ENCODE results near the gene AHCY. TPM values are rescaled to one million over a fixed set of nuclear protein-coding genes. Genes with fewer than 3 reads are reported as not detected.
A peak's percentile ranks its signal among the peaks of the same experiment; 100 is the strongest.
"Not testable (repeated sequence)": the region's sequence is repeated elsewhere in the genome, so short reads cannot be mapped to it uniquely, and the experiment has no call there.

AHCY gene
- total RNA-seq, 1 experiment from 2014 or later = 350 TPM

DNA sequence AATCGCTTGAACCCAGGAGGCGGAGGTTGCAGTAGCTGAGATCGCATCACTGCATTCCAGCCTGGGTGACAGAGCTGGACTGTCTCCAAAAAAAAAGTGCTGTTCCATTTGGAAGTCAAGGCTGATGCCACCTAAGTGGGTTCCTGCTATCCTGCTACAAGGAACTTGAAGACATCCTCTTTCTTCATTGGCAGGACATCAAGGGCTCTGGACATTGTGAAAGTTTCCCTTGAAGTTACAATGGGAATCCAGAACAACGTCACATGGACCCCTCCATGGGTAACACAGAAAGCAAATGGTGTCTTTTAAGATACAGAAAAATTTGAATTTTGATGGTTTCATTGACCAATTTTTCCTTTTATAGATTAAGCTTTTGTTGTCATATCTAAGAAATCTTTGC is 44.4 kb upstream of the AHCY start:
- Histone ChIP-seq H3K27ac (ENCODE audit: low read depth, low read length) (no peak overlapping the region), H4K20me1 (ENCODE audit: insufficient read depth) (no peaks in the 10 kb centered on the region), H3K4me2 (ENCODE audit: low read length) (no peak overlapping the region), H3K4me1 (ENCODE audit: control insufficient read depth in 1 of 2, insufficient read depth in 2 of 2, low read length in 2 of 2) (peaks cover 19 to 52% of the 10 kb centered on the region in 2 experiments), H3K79me2 (ENCODE audit: insufficient read depth, low read length) (no peaks in the 10 kb centered on the region), H2AFZ (ENCODE audit: low read depth, low read length, poor library complexity, severe bottlenecking) (no peak overlapping the region), H3K9me3 (ENCODE audit: control insufficient read depth in 1 of 2, insufficient read depth in 1 of 2, low read depth in 1 of 2, low read length in 2 of 2) (no peaks in the 10 kb centered on the region), H3K27me3 (ENCODE audit: insufficient read depth, low read length) (no peaks in the 10 kb centered on the region), H3K9me2 (ENCODE audit: insufficient read depth) (no peaks in the 10 kb centered on the region), H3K4me3 (replicated peaks in 1 of 2; ENCODE audit: low read depth in 1 of 2, low read length in 2 of 2) (no peak overlapping the region), H3K9ac (ENCODE audit: low read length) (no peak overlapping the region), H3K36me3 (ENCODE audit: control insufficient read depth in 1 of 2, insufficient read depth in 2 of 2, low read length in 2 of 2) (no peaks in the 10 kb centered on the region)
- ChIA-PET CTCF (interaction anchor here (0.7 kb wide), 1 partner anchor 21 kb away, joined by 3 read pairs; no protein-coding TSS in a partner anchor), RAD21 (ENCODE audit: low non-redundant PET in 1 of 2, low total read pairs in 2 of 2, uncharacterized antibody in 2 of 2, unreplicated experiment in 2 of 2) (no interaction called here), POLR2A (interaction anchor here (0.6 kb wide), 1 partner anchor 715 kb away, joined by 4 read pairs; no protein-coding TSS in a partner anchor)
- DNase-seq (ENCODE audit: low read depth, low spot score) = no peak
- no TSS peak for BruUV-seq (replicated peaks)
- intact Hi-C loops (cut with micrococcal nuclease) = no loop called here
- ATAC-seq = no peak
- TF ChIP-seq YY1 (IDR thresholded peaks at IDR 0.05; ENCODE audit: extremely low read depth, insufficient replicate concordance, low read depth, low read length) = no peak
- TF ChIP-seq JUND (IDR thresholded peaks at IDR 0.05) = no peak
- no peak for TF ChIP-seq FOSL1 (IDR thresholded peaks at IDR 0.05; ENCODE audit: low read depth)
- no peak for TF ChIP-seq SRF (IDR thresholded peaks at IDR 0.05; ENCODE audit: low read depth)
- TF ChIP-seq EGR1 (IDR thresholded peaks at IDR 0.05; ENCODE audit: low read depth) = no peak
- no peak for TF ChIP-seq CEBPB (IDR thresholded peaks at IDR 0.05; ENCODE audit: low read depth)
- TF ChIP-seq, protein P1, sequence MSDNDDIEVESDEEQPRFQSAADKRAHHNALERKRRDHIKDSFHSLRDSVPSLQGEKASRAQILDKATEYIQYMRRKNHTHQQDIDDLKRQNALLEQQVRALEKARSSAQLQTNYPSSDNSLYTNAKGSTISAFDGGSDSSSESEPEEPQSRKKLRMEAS (IDR thresholded peaks at IDR 0.05) = no peak
- TF ChIP-seq POLR2AphosphoS5 (IDR thresholded peaks at IDR 0.05; ENCODE audit: low read depth, low read length) = no peak
- TF ChIP-seq POLR2A (IDR thresholded peaks at IDR 0.05; ENCODE audit: borderline replicate concordance, extremely low read depth, insufficient read depth, insufficient read length) = no peak
- TF ChIP-seq, protein P2, sequence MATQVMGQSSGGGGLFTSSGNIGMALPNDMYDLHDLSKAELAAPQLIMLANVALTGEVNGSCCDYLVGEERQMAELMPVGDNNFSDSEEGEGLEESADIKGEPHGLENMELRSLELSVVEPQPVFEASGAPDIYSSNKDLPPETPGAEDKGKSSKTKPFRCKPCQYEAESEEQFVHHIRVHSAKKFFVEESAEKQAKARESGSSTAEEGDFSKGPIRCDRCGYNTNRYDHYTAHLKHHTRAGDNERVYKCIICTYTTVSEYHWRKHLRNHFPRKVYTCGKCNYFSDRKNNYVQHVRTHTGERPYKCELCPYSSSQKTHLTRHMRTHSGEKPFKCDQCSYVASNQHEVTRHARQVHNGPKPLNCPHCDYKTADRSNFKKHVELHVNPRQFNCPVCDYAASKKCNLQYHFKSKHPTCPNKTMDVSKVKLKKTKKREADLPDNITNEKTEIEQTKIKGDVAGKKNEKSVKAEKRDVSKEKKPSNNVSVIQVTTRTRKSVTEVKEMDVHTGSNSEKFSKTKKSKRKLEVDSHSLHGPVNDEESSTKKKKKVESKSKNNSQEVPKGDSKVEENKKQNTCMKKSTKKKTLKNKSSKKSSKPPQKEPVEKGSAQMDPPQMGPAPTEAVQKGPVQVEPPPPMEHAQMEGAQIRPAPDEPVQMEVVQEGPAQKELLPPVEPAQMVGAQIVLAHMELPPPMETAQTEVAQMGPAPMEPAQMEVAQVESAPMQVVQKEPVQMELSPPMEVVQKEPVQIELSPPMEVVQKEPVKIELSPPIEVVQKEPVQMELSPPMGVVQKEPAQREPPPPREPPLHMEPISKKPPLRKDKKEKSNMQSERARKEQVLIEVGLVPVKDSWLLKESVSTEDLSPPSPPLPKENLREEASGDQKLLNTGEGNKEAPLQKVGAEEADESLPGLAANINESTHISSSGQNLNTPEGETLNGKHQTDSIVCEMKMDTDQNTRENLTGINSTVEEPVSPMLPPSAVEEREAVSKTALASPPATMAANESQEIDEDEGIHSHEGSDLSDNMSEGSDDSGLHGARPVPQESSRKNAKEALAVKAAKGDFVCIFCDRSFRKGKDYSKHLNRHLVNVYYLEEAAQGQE (IDR thresholded peaks at IDR 0.05; ENCODE audit: low read depth) = no peak
- no peak for TF ChIP-seq SP1 (IDR thresholded peaks at IDR 0.05; ENCODE audit: low read depth)
- no peak for TF ChIP-seq SIN3A (IDR thresholded peaks at IDR 0.05; ENCODE audit: low read depth)
- TF ChIP-seq ELF1 (IDR thresholded peaks at IDR 0.05; ENCODE audit: borderline replicate concordance, low read depth) = no peak

DNA sequence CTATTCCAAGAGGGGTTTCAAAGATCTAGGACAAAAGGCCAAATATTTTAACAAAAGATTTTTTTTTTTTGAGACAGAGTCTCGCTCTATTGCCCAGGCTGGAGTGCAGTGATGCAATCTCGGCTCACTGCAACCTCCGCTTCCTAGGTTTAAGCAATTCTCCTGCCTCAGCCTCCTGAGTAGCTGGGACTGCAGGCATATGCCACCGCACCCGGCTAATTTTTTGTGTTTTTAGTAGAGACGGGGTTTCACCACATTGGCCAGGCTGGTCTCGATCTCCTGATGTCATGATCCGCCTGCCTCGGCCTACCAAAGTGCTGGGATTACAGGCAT is 43.3 kb upstream of the AHCY start:
- H3K27ac ChIP-seq (ENCODE audit: low read depth, low read length); H4K20me1 ChIP-seq (ENCODE audit: insufficient read depth); H3K4me3 ChIP-seq (replicated peaks in 1 of 2; ENCODE audit: low read depth in 1 of 2, low read length in 2 of 2); H3K9me3 ChIP-seq (ENCODE audit: control insufficient read depth in 1 of 2, insufficient read depth in 1 of 2, low read depth in 1 of 2, low read length in 2 of 2); H3K9ac ChIP-seq (ENCODE audit: low read length); CTCF ChIA-PET; DNase-seq (ENCODE audit: low read depth, low spot score); H3K79me2 ChIP-seq (ENCODE audit: insufficient read depth, low read length); H3K36me3 ChIP-seq (ENCODE audit: control insufficient read depth in 1 of 2, insufficient read depth in 2 of 2, low read length in 2 of 2); intact Hi-C loops (cut with micrococcal nuclease); BruUV-seq (replicated peaks); RAD21 ChIA-PET (ENCODE audit: low non-redundant PET in 1 of 2, low total read pairs in 2 of 2, uncharacterized antibody in 2 of 2, unreplicated experiment in 2 of 2); ATAC-seq; H3K9me2 ChIP-seq (ENCODE audit: insufficient read depth); H3K27me3 ChIP-seq (ENCODE audit: insufficient read depth, low read length): not testable (repeated sequence)
- POLR2A ChIA-PET = interaction anchor here (1.5 kb wide), 1 partner anchor 16 kb away, joined by 12 read pairs; the partner anchor contains the start of gene ITCH
- H3K4me2 ChIP-seq (ENCODE audit: low read length) = 0 out of 2 replicates have a peak overlapping the region, but pooled peaks have one; percentile 17
- peak overlapping the region; percentile 74 for H2AFZ ChIP-seq (ENCODE audit: low read depth, low read length, poor library complexity, severe bottlenecking)
- H3K4me1 ChIP-seq (ENCODE audit: control insufficient read depth in 1 of 2, insufficient read depth in 2 of 2, low read length in 2 of 2) = peaks cover 19 to 48% of the 10 kb centered on the region in 2 experiments

All from HCT116 (cell line).